A673 (cell line): ENCODE data around the gene CYB5RL. TPM values are rescaled to one million over a fixed set of nuclear protein-coding genes. Genes with fewer than 3 reads are reported as not detected.

Experiments
- BruUV-seq: library from RNA; stranded (reverse); fragments of 400-500 nt; replicated peaks from 2 replicates; lab custom pipeline; 2021; lab: Mats Ljungman, UMichigan
- CTCF ChIA-PET: fragments of 300-600 bp; sonication (Branson Sonifier 250); formaldehyde crosslinking; loops from one replicate; lab custom pipeline; 2022; ENCODE audit warnings: antibody characterized with exemption; lab: Charles Lee
- POLR2A ChIA-PET: fragments of 300-600 bp; sonication (Branson Sonifier 250); formaldehyde crosslinking; loops from one replicate; lab custom pipeline; 2022; ENCODE audit warnings: antibody characterized with exemption; ENCODE audit not compliant: low non-redundant PET; lab: Charles Lee
- DNase-seq: peaks from one replicate; pipeline ENCODE4 v3.0.0-alpha.2; 2015; ENCODE audit warnings: low spot score
- H3K27ac ChIP-seq: fragments of 200-600 bp; sonication (generic); 2 replicates; pipeline ENCODE4 v1.5.1; 2016; ENCODE audit warnings: mixed run types, low read depth, mild to moderate bottlenecking, mixed read lengths, antibody characterized with exemption, low read length; ENCODE audit not compliant: poor library complexity, severe bottlenecking
- H3K27me3 ChIP-seq: fragments of 200-600 bp; sonication (generic); replicated peaks from 2 replicates; pipeline ENCODE4 v1.6.1; 2017; ENCODE audit warnings: mixed run types, low read depth, mild to moderate bottlenecking, mixed read lengths, antibody characterized with exemption, low read length; ENCODE audit not compliant: insufficient read depth, poor library complexity
- H3K36me3 ChIP-seq: fragments of 200-600 bp; sonication (generic); 2 replicates; pipeline ENCODE4 v1.6.1; 2016; ENCODE audit warnings: mixed run types, mild to moderate bottlenecking, mixed read lengths, antibody characterized with exemption, low read length; ENCODE audit not compliant: insufficient read depth, poor library complexity, severe bottlenecking
- H3K4me1 ChIP-seq: fragments of 200-600 bp; sonication (generic); 2 replicates; pipeline ENCODE4 v1.6.1; 2017; ENCODE audit warnings: mixed run types, mild to moderate bottlenecking, mixed read lengths, antibody characterized with exemption, low read length; ENCODE audit not compliant: insufficient read depth, poor library complexity, severe bottlenecking
- H3K4me3 ChIP-seq: fragments of 200-600 bp; sonication (generic); 2 replicates; pipeline ENCODE4 v1.5.1; 2016; ENCODE audit warnings: low read depth, mixed run types, mild to moderate bottlenecking, mixed read lengths, low read length; ENCODE audit not compliant: poor library complexity, severe bottlenecking
- H3K9me3 ChIP-seq: fragments of 200-600 bp; sonication (generic); 2 replicates; pipeline ENCODE4 v1.6.1; 2016; ENCODE audit warnings: mixed run types, low read depth, mild to moderate bottlenecking, mixed read lengths, antibody characterized with exemption, low read length; ENCODE audit not compliant: poor library complexity, severe bottlenecking
- CTCF ChIP-seq: fragments of 300-800, 200-600 bp; sonication (generic); conservative IDR thresholded peaks from 2 replicates; pipeline ENCODE4 v1.5.1; 2017; ENCODE audit warnings: low read depth, mild to moderate bottlenecking, antibody characterized with exemption, low read length, moderate library complexity, mixed read lengths
- EZH2 ChIP-seq: fragments of 200-600 bp; sonication (generic); IDR thresholded peaks from 2 replicates; pipeline ENCODE4 v1.6.1; 2017; ENCODE audit warnings: borderline replicate concordance, low read depth, mild to moderate bottlenecking, mixed read lengths, antibody characterized with exemption, low read length; ENCODE audit not compliant: poor library complexity, severe bottlenecking
- intact Hi-C: fragments of 100-400 bp; cut with micrococcal nuclease; formaldehyde crosslinking; loops from one replicate; pipeline ENCODE4 v1.10.0; 2022; ENCODE audit not compliant: unreplicated experiment
- total RNA-seq: library from RNA; stranded (reverse); gene quantifications from 2 replicates; pipeline ENCODE4 v1.2.3, GENCODE V29; 2021

The CYB5RL gene
- total RNA-seq, 1 experiment from 2014 or later: 8.4 TPM

GRCh38 chr1:54193453-54193852 lies 6.4 kb downstream of the CYB5RL start:
- intact Hi-C loops: no loop called here
- TF ChIP-seq EZH2 (no peak), CTCF (no peak)
- H3K4me1 ChIP-seq: no peaks in the 10 kb centered on the region
- DNase-seq: no peak
- H3K27me3 ChIP-seq: no peaks in the 10 kb centered on the region
- H3K36me3 ChIP-seq: no peaks in the 10 kb centered on the region
- H3K27ac ChIP-seq: no peak overlapping the region
- no TSS peak for BruUV-seq
- no peaks in the 10 kb centered on the region for H3K9me3 ChIP-seq
- CTCF ChIA-PET: no interaction called here
- POLR2A ChIA-PET: no interaction called here
- no peak overlapping the region for H3K4me3 ChIP-seq

- CTCF ChIA-PET: no interaction called here
- no peaks in the 10 kb centered on the region for H3K36me3 ChIP-seq
- BruUV-seq: no TSS peak
- intact Hi-C loops: no loop called here
- no peaks in the 10 kb centered on the region for H3K9me3 ChIP-seq
- POLR2A ChIA-PET: no interaction called here
- H3K27ac ChIP-seq: no peak overlapping the region
- no peak overlapping the region for H3K4me3 ChIP-seq
- no peak for DNase-seq
- H3K4me1 ChIP-seq: no peaks in the 10 kb centered on the region
- H3K27me3 ChIP-seq: no peaks in the 10 kb centered on the region
- TF ChIP-seq EZH2 (no peak), CTCF (no peak)
Observed at GRCh38 chr1:54191525-54191924, 8.3 kb downstream of the CYB5RL start.

- Histone ChIP-seq H3K27ac (no peak overlapping the region), H3K36me3 (no peaks in the 10 kb centered on the region), H3K27me3 (no peaks in the 10 kb centered on the region), H3K4me1 (no peaks in the 10 kb centered on the region), H3K9me3 (no peaks in the 10 kb centered on the region), H3K4me3 (no peak overlapping the region)
- ChIA-PET POLR2A (no interaction called here), CTCF (no interaction called here)
- DNase-seq: no peak
- BruUV-seq: no TSS peak
- TF ChIP-seq CTCF (no peak), EZH2 (no peak)
- intact Hi-C loops: no loop called here
Observed at GRCh38 chr1:54190526-54190925, 9.3 kb downstream of the CYB5RL start.
